ENCODE measurements around the gene EPAS1. TPM values are rescaled to one million over a fixed set of nuclear protein-coding genes. Genes with fewer than 3 reads are reported as not detected.

EPAS1 gene
- total RNA-seq, 1 donor from 2014 or later, result 5.1 TPM

DNA sequence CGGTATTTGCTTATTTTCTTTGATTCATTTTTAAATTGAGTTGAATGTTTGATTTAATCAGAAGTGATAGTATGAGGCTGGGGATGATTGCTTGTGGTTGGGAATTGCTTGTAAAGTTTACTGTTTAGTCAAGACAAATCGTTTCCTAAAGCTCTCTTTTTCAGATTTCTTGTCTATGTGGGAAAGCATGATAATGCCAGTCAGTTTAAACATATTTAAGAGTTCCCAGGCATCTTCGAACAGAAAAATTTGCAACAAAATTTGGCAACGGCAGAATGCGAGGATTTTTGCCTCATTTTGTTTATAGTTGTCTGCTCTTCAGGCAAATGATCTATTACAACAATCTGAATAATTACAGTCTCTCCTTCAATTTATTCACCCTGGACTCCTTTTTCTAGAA lies 22.5 kb downstream of the EPAS1 start:
- H3K9me3 Mint-ChIP-seq (ENCODE audit: low read depth), result no peaks in the 10 kb centered on the region
- H3K27me3 Mint-ChIP-seq, result peaks cover 20% of the 10 kb centered on the region
- peaks cover 21% of the 10 kb centered on the region for H3K4me1 Mint-ChIP-seq (ENCODE audit: low read depth)
- no peak overlapping the region for H3K27ac Mint-ChIP-seq
- no peaks in the 10 kb centered on the region for H3K36me3 Mint-ChIP-seq (ENCODE audit: insufficient read depth)
- H3K4me3 Mint-ChIP-seq (ENCODE audit: low read depth), result no peak overlapping the region
- TF ChIP-seq, protein P1, sequence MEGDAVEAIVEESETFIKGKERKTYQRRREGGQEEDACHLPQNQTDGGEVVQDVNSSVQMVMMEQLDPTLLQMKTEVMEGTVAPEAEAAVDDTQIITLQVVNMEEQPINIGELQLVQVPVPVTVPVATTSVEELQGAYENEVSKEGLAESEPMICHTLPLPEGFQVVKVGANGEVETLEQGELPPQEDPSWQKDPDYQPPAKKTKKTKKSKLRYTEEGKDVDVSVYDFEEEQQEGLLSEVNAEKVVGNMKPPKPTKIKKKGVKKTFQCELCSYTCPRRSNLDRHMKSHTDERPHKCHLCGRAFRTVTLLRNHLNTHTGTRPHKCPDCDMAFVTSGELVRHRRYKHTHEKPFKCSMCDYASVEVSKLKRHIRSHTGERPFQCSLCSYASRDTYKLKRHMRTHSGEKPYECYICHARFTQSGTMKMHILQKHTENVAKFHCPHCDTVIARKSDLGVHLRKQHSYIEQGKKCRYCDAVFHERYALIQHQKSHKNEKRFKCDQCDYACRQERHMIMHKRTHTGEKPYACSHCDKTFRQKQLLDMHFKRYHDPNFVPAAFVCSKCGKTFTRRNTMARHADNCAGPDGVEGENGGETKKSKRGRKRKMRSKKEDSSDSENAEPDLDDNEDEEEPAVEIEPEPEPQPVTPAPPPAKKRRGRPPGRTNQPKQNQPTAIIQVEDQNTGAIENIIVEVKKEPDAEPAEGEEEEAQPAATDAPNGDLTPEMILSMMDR (IDR thresholded peaks at IDR 0.05; ENCODE audit: unreplicated experiment), result no peak
- DNase-seq (ENCODE audit: low spot score, unreplicated experiment), result no peak

GRCh38 chr2:46320141-46320567 lies 22.9 kb downstream of the EPAS1 start:
- Mint-ChIP-seq H3K9me3 (ENCODE audit: low read depth) (no peaks in the 10 kb centered on the region), H3K27ac (no peak overlapping the region), H3K27me3 (peaks cover 20% of the 10 kb centered on the region), H3K4me1 (ENCODE audit: low read depth) (peaks cover 21% of the 10 kb centered on the region), H3K36me3 (ENCODE audit: insufficient read depth) (no peaks in the 10 kb centered on the region), H3K4me3 (ENCODE audit: low read depth) (no peak overlapping the region)
- no peak for DNase-seq (ENCODE audit: low spot score, unreplicated experiment)
- TF ChIP-seq, protein P1 (IDR thresholded peaks at IDR 0.05; ENCODE audit: unreplicated experiment), result no peak

DNA sequence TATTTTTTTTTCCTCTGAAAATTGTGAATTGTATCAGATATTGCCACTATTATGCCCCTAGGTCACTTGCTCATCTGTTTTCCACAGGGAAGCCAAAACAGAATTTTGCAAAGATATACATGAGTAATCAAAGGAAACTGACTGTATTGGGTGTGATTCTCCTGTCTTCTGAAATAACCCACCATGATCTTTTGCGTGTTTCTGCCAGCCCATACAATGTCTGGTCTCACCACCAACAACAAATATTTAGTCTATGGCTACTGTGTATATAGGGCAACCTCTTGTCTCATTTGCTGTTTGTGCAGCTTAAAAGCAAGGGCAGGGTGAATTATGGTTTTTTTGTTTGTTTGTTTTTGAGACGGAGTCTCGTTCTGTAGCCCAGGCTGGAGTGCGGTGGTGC lies 26.5 kb downstream of the EPAS1 start:
- no peak for DNase-seq (ENCODE audit: low spot score, unreplicated experiment)
- peaks cover 7% of the 10 kb centered on the region for H3K27me3 Mint-ChIP-seq
- no peaks in the 10 kb centered on the region for H3K36me3 Mint-ChIP-seq (ENCODE audit: insufficient read depth)
- H3K4me3 Mint-ChIP-seq (ENCODE audit: low read depth), result no peak overlapping the region
- no peak overlapping the region for H3K27ac Mint-ChIP-seq
- peaks cover 21% of the 10 kb centered on the region for H3K4me1 Mint-ChIP-seq (ENCODE audit: low read depth)
- TF ChIP-seq, protein P1 (IDR thresholded peaks at IDR 0.05; ENCODE audit: unreplicated experiment), result no peak
- H3K9me3 Mint-ChIP-seq (ENCODE audit: low read depth), result no peaks in the 10 kb centered on the region

- TF ChIP-seq, protein P1 (IDR thresholded peaks at IDR 0.05; ENCODE audit: unreplicated experiment), result no peak
- DNase-seq (ENCODE audit: low spot score, unreplicated experiment), result no peak
Measured at GRCh38 chr2:46325182-46325928, 28.1 kb downstream of the EPAS1 start.

DNA sequence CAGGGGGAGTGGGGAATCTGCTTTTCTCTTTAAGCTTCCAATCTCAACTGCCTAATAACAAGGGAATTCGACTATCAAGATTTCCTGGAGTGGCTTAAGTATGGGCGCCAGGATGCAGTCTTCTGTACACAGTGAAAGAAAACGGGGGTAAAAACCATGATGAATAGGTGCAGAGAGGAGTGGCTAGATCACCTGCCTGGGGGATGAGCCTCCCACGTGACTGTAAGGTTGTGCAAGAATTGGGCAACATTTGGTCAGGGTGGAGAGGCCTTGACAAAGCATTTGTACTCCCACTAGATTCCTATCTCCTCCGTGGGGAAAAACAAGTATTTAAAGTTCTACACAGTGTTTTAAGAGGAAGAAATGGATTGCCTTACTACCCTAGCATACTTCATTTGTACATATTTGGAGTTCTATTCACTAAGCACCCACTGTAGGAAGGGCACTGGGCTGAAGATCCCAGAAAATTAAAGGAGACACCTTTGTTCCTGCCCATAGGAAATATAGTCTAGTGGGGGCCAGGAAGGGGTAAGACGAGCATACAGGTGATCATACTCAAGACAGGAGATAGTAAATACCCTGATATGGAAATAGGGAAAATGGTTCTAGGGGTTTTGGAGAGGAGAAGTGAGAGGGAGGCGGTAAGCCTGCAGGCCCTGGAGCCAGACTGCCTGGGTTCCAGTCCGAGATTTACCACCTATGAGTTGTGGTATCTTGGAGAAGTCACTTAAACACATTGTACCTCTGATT lies 29.2 kb downstream of the EPAS1 start:
- no peaks in the 10 kb centered on the region for H3K36me3 Mint-ChIP-seq (ENCODE audit: insufficient read depth)

More at GRCh38 chr2:46325182-46325928, 28.1 kb downstream of the EPAS1 start:
- no peak overlapping the region for H3K27ac Mint-ChIP-seq
- no peak overlapping the region for H3K4me3 Mint-ChIP-seq (ENCODE audit: low read depth)
- peaks cover 11% of the 10 kb centered on the region for H3K4me1 Mint-ChIP-seq (ENCODE audit: low read depth)
- no peaks in the 10 kb centered on the region for H3K9me3 Mint-ChIP-seq (ENCODE audit: low read depth)
- peaks cover 14% of the 10 kb centered on the region for H3K27me3 Mint-ChIP-seq
- no peaks in the 10 kb centered on the region for H3K36me3 Mint-ChIP-seq (ENCODE audit: insufficient read depth)

More for the DNA sequence above, 29.2 kb downstream of the EPAS1 start:
- no peak for DNase-seq (ENCODE audit: low spot score, unreplicated experiment)
- Mint-ChIP-seq H3K4me3 (ENCODE audit: low read depth) (no peak overlapping the region), H3K9me3 (ENCODE audit: low read depth) (no peaks in the 10 kb centered on the region), H3K27ac (no peak overlapping the region), H3K27me3 (peaks cover 19% of the 10 kb centered on the region), H3K4me1 (ENCODE audit: low read depth) (peaks cover 10% of the 10 kb centered on the region)
- TF ChIP-seq, protein P1 (IDR thresholded peaks at IDR 0.05; ENCODE audit: unreplicated experiment), result no peak
